ENCODE measurements around the gene TIMM17A. TPM values are rescaled to one million over a fixed set of nuclear protein-coding genes. Genes with fewer than 3 reads are reported as not detected.
"Not testable (repeated sequence)": the region's sequence is repeated elsewhere in the genome, so short reads cannot be mapped to it uniquely, and the experiment has no call there.

The TIMM17A gene
- total RNA-seq, 2 experiments from 2014 or later = 42.8 to 45.1 TPM

- no peak for DNase-seq
- Mint-ChIP-seq H3K27me3 (peaks cover 54% of the 10 kb centered on the region), H3K9me3 (no peaks in the 10 kb centered on the region), H3K4me3 (no peak overlapping the region), H3K27ac (no peak overlapping the region), H3K4me1 (peaks cover 12% of the 10 kb centered on the region), H3K36me3 (ENCODE audit: low read depth) (no peaks in the 10 kb centered on the region)
- ChIA-PET POLR2A (no interaction called here), CTCF (interaction anchor here (2.2 kb wide), 1 partner anchor 11 kb away, joined by 6 read pairs; the partner anchor contains the start of gene TIMM17A)
These were observed 10.7 kb upstream of the TIMM17A start for GRCh38 chr1:201944639-201945038.

GRCh38 chr1:201945157-201945556 lies 10.1 kb upstream of the TIMM17A start:
- H3K4me1 Mint-ChIP-seq = peaks cover 12% of the 10 kb centered on the region
- H3K27ac Mint-ChIP-seq = no peak overlapping the region
- ChIA-PET POLR2A (interaction anchor here (0.6 kb wide), 1 partner anchor 27 kb away, joined by 3 read pairs; no protein-coding TSS in a partner anchor), CTCF (interaction anchor here (0.5 to 2.3 kb wide), 3 partner anchors 10 to 113 kb away, joined by 3 to 9 read pairs (median 6); partner anchors contain the start of gene TIMM17A)
- H3K4me3 Mint-ChIP-seq = no peak overlapping the region
- no peak for DNase-seq
- H3K27me3 Mint-ChIP-seq = peaks cover 54% of the 10 kb centered on the region
- H3K9me3 Mint-ChIP-seq = no peaks in the 10 kb centered on the region
- H3K36me3 Mint-ChIP-seq (ENCODE audit: low read depth) = no peaks in the 10 kb centered on the region

GRCh38 chr1:201945863-201946223 lies 9.5 kb upstream of the TIMM17A start:
- peaks cover 56% of the 10 kb centered on the region for H3K27me3 Mint-ChIP-seq
- peaks cover 12% of the 10 kb centered on the region for H3K4me1 Mint-ChIP-seq
- no peak overlapping the region for H3K27ac Mint-ChIP-seq
- H3K9me3 Mint-ChIP-seq = no peaks in the 10 kb centered on the region
- ChIA-PET POLR2A (interaction anchor here (0.5 to 0.6 kb wide), 2 partner anchors 9 to 28 kb away, joined by 3 to 4 read pairs; no protein-coding TSS in a partner anchor), CTCF (interaction anchor here (1.1 to 2.3 kb wide), 3 partner anchors 10 to 50 kb away, joined by 3 to 9 read pairs (median 6); partner anchors contain the start of gene TIMM17A)
- no peak overlapping the region for H3K4me3 Mint-ChIP-seq
- H3K36me3 Mint-ChIP-seq (ENCODE audit: low read depth) = no peaks in the 10 kb centered on the region
- DNase-seq = no peak

- POLR2A ChIA-PET = interaction anchor here (0.5 kb wide), 1 partner anchor 8 kb away, joined by 4 read pairs; no protein-coding TSS in a partner anchor
- H3K4me3 Mint-ChIP-seq = no peak within 1 kb of the TSS
- no peaks in the 10 kb centered on the region for H3K36me3 Mint-ChIP-seq (ENCODE audit: low read depth)
- H3K4me1 Mint-ChIP-seq = peaks cover 12% of the 10 kb centered on the region
- no peak within 1 kb of the TSS for H3K27ac Mint-ChIP-seq
- no peaks in the 10 kb centered on the region for H3K9me3 Mint-ChIP-seq
- CTCF ChIA-PET = interaction anchor here (1.1 to 2.3 kb wide), 3 partner anchors 9 to 50 kb away, joined by 3 to 9 read pairs (median 6); partner anchors contain the start of gene TIMM17A
- peaks cover 56% of the 10 kb centered on the region for H3K27me3 Mint-ChIP-seq
- DNase-seq = no peak
These were observed 8.9 kb upstream of the TIMM17A start, which contains the start of gene LMOD1 for GRCh38 chr1:201946224-201946908. Gene LMOD1, minus strand, starts transcription at chr1:201946548. Its CDS starts 208 bp downstream, at chr1:201946340.

- peaks cover 12% of the 10 kb centered on the region for H3K4me1 Mint-ChIP-seq
- ChIA-PET POLR2A (no interaction called here), CTCF (no interaction called here)
- H3K27ac Mint-ChIP-seq = no peak overlapping the region
- DNase-seq = no peak
- H3K36me3 Mint-ChIP-seq (ENCODE audit: low read depth) = no peaks in the 10 kb centered on the region
- no peaks in the 10 kb centered on the region for H3K9me3 Mint-ChIP-seq
- no peak overlapping the region for H3K4me3 Mint-ChIP-seq
- H3K27me3 Mint-ChIP-seq = peaks cover 54% of the 10 kb centered on the region
These were observed 7.7 kb upstream of the TIMM17A start for GRCh38 chr1:201947697-201948008.

DNA sequence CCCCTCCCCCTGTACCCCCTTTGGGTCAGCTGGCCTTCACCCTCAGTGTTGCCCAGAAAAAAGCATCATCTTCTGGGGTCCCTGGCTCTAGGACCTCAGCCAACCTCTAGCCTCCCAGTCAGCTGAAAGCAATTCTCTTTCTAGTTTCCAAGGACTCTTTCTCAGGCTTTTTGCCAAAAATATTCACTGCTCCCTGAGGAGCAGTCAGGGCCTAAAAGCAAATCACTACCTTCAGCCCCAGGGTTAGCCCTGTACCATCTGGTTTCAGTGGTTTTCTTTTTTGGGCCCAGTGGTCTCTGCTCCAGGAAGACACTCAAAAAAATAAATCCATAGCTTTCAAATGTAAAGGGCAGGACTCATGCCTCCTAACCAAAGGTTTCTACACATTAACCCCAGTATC lies 5.8 kb upstream of the TIMM17A start:
- H3K27ac Mint-ChIP-seq = no peak overlapping the region
- POLR2A ChIA-PET = interaction anchor here (1.2 kb wide), 1 partner anchor 11 kb away, joined by 3 read pairs; no protein-coding TSS in a partner anchor
- peaks cover 42% of the 10 kb centered on the region for H3K27me3 Mint-ChIP-seq
- H3K36me3 Mint-ChIP-seq (ENCODE audit: low read depth) = no peaks in the 10 kb centered on the region
- DNase-seq = no peak
- peaks cover 16% of the 10 kb centered on the region for H3K4me1 Mint-ChIP-seq
- H3K9me3 Mint-ChIP-seq = no peaks in the 10 kb centered on the region
- CTCF ChIA-PET = interaction anchor here (0.6 to 1.4 kb wide), 4 partner anchors 50 to 305 kb away, joined by 3 to 4 read pairs (median 3); no protein-coding TSS in a partner anchor
- H3K4me3 Mint-ChIP-seq = no peak overlapping the region

DNA sequence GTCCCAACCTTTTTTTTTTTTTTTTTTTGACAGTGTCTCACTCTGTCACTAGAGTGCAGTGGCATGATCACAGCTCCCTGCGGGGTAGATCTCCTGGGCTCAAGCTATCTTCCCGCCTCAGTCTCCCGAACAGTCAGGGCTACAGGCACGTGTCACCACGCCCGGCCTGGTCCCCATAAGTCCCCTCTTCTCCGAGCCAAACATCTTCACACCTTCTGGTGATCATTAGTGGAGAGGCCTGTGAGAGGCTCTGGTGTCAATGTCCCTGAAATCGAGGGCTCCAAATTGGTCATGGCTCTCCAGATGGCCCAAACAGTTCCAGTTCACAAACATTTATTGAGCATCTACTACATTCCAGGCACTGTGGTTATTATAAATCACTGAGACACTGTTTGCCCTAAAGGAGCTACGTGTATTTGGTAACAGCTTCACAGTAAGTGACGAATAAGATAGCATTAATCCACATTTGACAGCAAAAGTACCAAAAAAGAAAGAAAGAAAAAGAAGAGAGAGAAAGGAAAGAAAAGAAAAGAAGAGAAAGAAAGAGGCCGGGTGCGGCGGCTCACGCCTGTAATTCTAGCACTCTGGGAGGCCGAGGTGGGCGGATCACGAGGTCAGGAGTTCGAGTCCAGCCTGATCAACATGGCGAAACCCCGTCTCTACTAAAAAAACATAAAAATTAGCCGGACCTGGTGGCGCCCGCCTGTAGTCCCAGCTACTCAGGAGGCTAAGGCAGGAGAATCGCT lies 867 bp upstream of the TIMM17A start:
- DNase-seq = no peak
- POLR2A ChIA-PET = interaction anchor here (0.6 kb wide), 2 partner anchors 9 to 608 kb away, joined by 3 to 4 read pairs; no protein-coding TSS in a partner anchor
- H3K27ac Mint-ChIP-seq = peak overlapping the region; percentile 98
- CTCF ChIA-PET = interaction anchor here (0.9 to 2.7 kb wide), 6 partner anchors 9 to 355 kb away, joined by 3 to 8 read pairs (median 6); partner anchors contain the start of genes LMOD1 and RNPEP
- peak overlapping the region; percentile 92 for H3K4me3 Mint-ChIP-seq
- no peaks in the 10 kb centered on the region for H3K9me3 Mint-ChIP-seq
- peaks cover 2% of the 10 kb centered on the region for H3K27me3 Mint-ChIP-seq
- H3K4me1 Mint-ChIP-seq = peaks cover 22% of the 10 kb centered on the region
- H3K36me3 Mint-ChIP-seq (ENCODE audit: low read depth) = peaks cover 17% of the 10 kb centered on the region

- ChIA-PET POLR2A (no interaction called here), CTCF (interaction anchor here (0.9 to 2.7 kb wide), 4 partner anchors 10 to 59 kb away, joined by 3 to 8 read pairs (median 7); partner anchors contain the start of genes LMOD1 and RNPEP)
- H3K27me3 Mint-ChIP-seq = no peaks in the 10 kb centered on the region
- no peak for DNase-seq
- peak overlapping the region; percentile 92 for H3K4me3 Mint-ChIP-seq
- H3K36me3 Mint-ChIP-seq (ENCODE audit: low read depth) = peaks cover 23% of the 10 kb centered on the region
- H3K27ac Mint-ChIP-seq = peak overlapping the region; percentile 98
- no peaks in the 10 kb centered on the region for H3K9me3 Mint-ChIP-seq
- peaks cover 22% of the 10 kb centered on the region for H3K4me1 Mint-ChIP-seq
These were observed 433 bp downstream of the TIMM17A start for GRCh38 chr1:201955729-201956143.

DNA sequence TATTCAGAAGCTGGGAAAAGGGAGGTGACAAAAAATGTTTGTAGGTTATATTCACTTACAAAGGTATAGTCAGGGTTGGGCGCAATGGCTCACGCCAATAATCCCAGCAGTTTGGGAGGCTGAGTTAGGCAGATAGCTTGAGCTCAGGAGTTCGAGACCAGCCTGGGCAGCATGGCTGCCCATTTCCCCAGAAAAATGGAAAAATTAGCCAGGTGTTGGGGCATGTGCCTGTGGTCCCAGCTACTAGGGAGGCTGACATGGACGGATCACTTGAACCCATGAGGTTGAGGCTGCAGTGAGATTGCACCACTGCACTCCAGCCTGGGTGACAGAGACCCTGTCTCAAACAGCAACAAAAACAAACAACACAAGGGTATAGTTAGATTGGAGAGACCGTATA lies 3.0 kb downstream of the TIMM17A start:
- no peaks in the 10 kb centered on the region for H3K9me3 Mint-ChIP-seq
- H3K4me1 Mint-ChIP-seq = peaks cover 22% of the 10 kb centered on the region
- peaks cover 32% of the 10 kb centered on the region for H3K36me3 Mint-ChIP-seq (ENCODE audit: low read depth)
- no peak overlapping the region for H3K4me3 Mint-ChIP-seq
- ChIA-PET CTCF (interaction anchor here (0.6 to 2.7 kb wide), 6 partner anchors 9 to 62 kb away, joined by 3 to 15 read pairs (median 4); no protein-coding TSS in a partner anchor), POLR2A (interaction anchor here (1.1 kb wide), 1 partner anchor 81 kb away, joined by 3 read pairs; no protein-coding TSS in a partner anchor)
- no peak for DNase-seq
- H3K27me3 Mint-ChIP-seq = no peaks in the 10 kb centered on the region
- no peak overlapping the region for H3K27ac Mint-ChIP-seq

DNA sequence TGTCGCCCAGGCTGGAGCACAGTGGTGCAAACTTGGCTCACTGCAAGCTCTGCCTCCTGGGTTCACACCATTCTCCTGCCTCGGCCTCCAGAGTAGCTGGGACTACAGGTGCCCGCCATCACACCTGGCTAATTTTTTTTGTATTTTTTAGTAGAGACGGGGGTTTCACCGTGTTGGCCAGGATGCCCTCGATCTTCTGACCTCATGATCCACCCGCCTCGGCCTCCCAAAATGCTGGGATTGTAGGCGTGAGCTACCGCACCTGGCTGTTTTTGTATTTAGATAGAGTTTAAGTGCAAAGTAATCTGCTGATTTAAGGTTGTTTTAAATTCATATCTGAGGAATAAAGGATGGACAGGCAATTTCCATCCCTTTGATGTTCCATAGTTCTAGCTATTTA lies 7.1 kb downstream of the TIMM17A start:
- H3K27ac Mint-ChIP-seq, H3K4me3 Mint-ChIP-seq, H3K4me1 Mint-ChIP-seq, DNase-seq, H3K27me3 Mint-ChIP-seq, POLR2A ChIA-PET, H3K9me3 Mint-ChIP-seq: not testable (repeated sequence)
- CTCF ChIA-PET = interaction anchor here (0.6 to 1.0 kb wide), 3 partner anchors 11 to 176 kb away, joined by 3 read pairs; no protein-coding TSS in a partner anchor
- H3K36me3 Mint-ChIP-seq (ENCODE audit: low read depth) = peaks cover 45% of the 10 kb centered on the region

DNA sequence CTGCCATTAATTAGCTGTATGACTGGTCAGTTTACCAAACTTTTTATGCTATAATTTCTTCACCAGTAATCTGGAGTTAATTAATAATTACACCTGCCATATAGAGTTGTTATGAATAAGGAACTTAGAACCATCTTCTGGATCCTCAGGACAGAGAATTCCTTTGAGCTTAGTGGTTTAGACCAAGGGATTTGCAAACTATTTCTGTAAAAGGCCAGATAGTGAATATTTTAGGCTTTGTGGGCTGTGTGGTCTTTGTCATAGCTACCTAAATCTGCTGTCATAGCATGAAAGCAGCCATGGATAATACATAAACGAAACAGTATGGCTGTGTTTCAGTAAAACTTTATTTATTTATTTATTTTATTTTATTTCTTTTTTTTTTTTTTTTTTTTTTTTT lies 9.0 kb downstream of the TIMM17A start:
- CTCF ChIA-PET = interaction anchor here (1.4 kb wide), 1 partner anchor 12 kb away, joined by 3 read pairs; no protein-coding TSS in a partner anchor
- no peak for DNase-seq
- Mint-ChIP-seq H3K4me1 (no peaks in the 10 kb centered on the region), H3K9me3 (no peaks in the 10 kb centered on the region), H3K27ac (no peak overlapping the region), H3K36me3 (ENCODE audit: low read depth) (peaks cover 41% of the 10 kb centered on the region), H3K4me3 (no peak overlapping the region), H3K27me3 (no peaks in the 10 kb centered on the region)
- POLR2A ChIA-PET = no interaction called here

- POLR2A ChIA-PET = interaction anchor here (0.7 kb wide), 1 partner anchor 72 kb away, joined by 4 read pairs; no protein-coding TSS in a partner anchor
- Mint-ChIP-seq H3K27me3 (no peaks in the 10 kb centered on the region), H3K36me3 (ENCODE audit: low read depth) (peaks cover 45% of the 10 kb centered on the region), H3K4me3 (no peak overlapping the region), H3K4me1 (no peaks in the 10 kb centered on the region), H3K27ac (no peak overlapping the region), H3K9me3 (no peaks in the 10 kb centered on the region)
- no peak for DNase-seq
- CTCF ChIA-PET = interaction anchor here (1.0 kb wide), 1 partner anchor 80 kb away, joined by 3 read pairs; no protein-coding TSS in a partner anchor
These were observed 10.9 kb downstream of the TIMM17A start for GRCh38 chr1:201966171-201966570.
